Endothelial cell of umbilical vein (primary cell): ENCODE results near the gene CREB3. TPM values are rescaled to one million over a fixed set of nuclear protein-coding genes. Genes with fewer than 3 reads are reported as not detected.

Experiments
- BruUV-seq: library from RNA; stranded (reverse); fragments of 400-500 nt; replicated peaks from 2 replicates; lab custom pipeline; 2021; lab: Mats Ljungman, UMichigan
- CTCF ChIA-PET: fragments of 300-600, 350-600 bp; sonication (Branson Sonifier 250); formaldehyde crosslinking; loops from one replicate; lab custom pipeline; 2021; ENCODE audit warnings: antibody characterized with exemption, inconsistent platforms; lab: Charles Lee
- POLR2A ChIA-PET: fragments of 300-600, 350-600 bp; sonication (Branson Sonifier 250); formaldehyde crosslinking; loops from one replicate; lab custom pipeline; 2021; ENCODE audit warnings: antibody characterized with exemption, inconsistent platforms; lab: Charles Lee
- DNase-seq: peaks from one replicate; pipeline ENCODE4 v3.0.0-alpha.2; 2011; ENCODE audit warnings: low read depth, low spot score
- FAIRE-seq: peaks from 2 replicates; lab custom pipeline; 2011; peaks lifted over from hg19 to GRCh38; lab: Jason Lieb, UNC
- H2AFZ ChIP-seq: 2 replicates; pipeline ENCODE4 v1.6.0; 2012; ENCODE audit warnings: low read depth, low read length, control low read depth, inconsistent platforms
- H3K27ac ChIP-seq: 2 replicates; pipeline ENCODE4 v1.5.1; 2011; ENCODE audit warnings: low read depth, mild to moderate bottlenecking, control low read depth, low read length, moderate library complexity; ENCODE audit not compliant: insufficient read depth
- H3K27me3 ChIP-seq, 2 experiments: 2 replicates each; pipeline versions ENCODE4 v1.6.0 to v1.6.1; 2011; ENCODE audit warnings: low read length in 2 of 2, mixed read lengths in 1 of 2; ENCODE audit not compliant: control insufficient read depth in 2 of 2, insufficient read depth in 2 of 2
- H3K36me3 ChIP-seq, 2 experiments: 2 replicates in 1 of 2; 3 replicates in 1 of 2; pipeline ENCODE4 v1.5.1; 2011; ENCODE audit warnings: low read length in 2 of 2, mild to moderate bottlenecking in 1 of 2, moderate library complexity in 1 of 2; ENCODE audit not compliant: control insufficient read depth in 2 of 2, insufficient read depth in 2 of 2; ENCODE audit errors: extremely low read depth in 1 of 2
- H3K4me1 ChIP-seq: 3 replicates; pipeline ENCODE4 v1.5.1; 2011; ENCODE audit warnings: mild to moderate bottlenecking, low read length; ENCODE audit not compliant: control insufficient read depth, insufficient read depth; ENCODE audit errors: extremely low read depth
- H3K4me2 ChIP-seq: 2 replicates; pipeline ENCODE4 v1.6.1; 2011; ENCODE audit warnings: low read length, control low read depth, mixed read lengths; ENCODE audit not compliant: insufficient read depth
- H3K4me3 ChIP-seq, 3 experiments: fragments of 200-600 bp in 1 of 3; sonication (generic), shearing (Covaris generic) in 1 of 3; replicated peaks in 1 of 3; 2 replicates each; pipeline ENCODE4 v1.5.1; 2011 to 2016; ENCODE audit warnings: control low read depth in 3 of 3, low read length in 3 of 3, mild to moderate bottlenecking in 2 of 3, inconsistent platforms in 1 of 3, low read depth in 1 of 3, moderate library complexity in 1 of 3; ENCODE audit not compliant: insufficient read depth in 1 of 3
- H3K79me2 ChIP-seq: 2 replicates; pipeline ENCODE4 v1.6.0; 2012; ENCODE audit warnings: low read length, inconsistent platforms; ENCODE audit not compliant: control insufficient read depth, insufficient read depth
- H3K9ac ChIP-seq: replicated peaks from 2 replicates; pipeline ENCODE3; 2011; ENCODE audit warnings: low read length, control low read depth; ENCODE audit not compliant: insufficient read depth; ENCODE audit errors: extremely low read depth
- H3K9me1 ChIP-seq: replicated peaks from 3 replicates; pipeline ENCODE4 v1.6.0; 2011; ENCODE audit warnings: mild to moderate bottlenecking, low read length; ENCODE audit not compliant: control insufficient read depth, insufficient read depth; ENCODE audit errors: extremely low read depth
- H3K9me3 ChIP-seq: replicated peaks from 2 replicates; pipeline ENCODE4 v1.5.1; 2012; ENCODE audit warnings: low read length, inconsistent platforms; ENCODE audit not compliant: control insufficient read depth, insufficient read depth
- H4K20me1 ChIP-seq: replicated peaks from 2 replicates; pipeline ENCODE3; 2011; ENCODE audit warnings: mild to moderate bottlenecking, low read length; ENCODE audit not compliant: control insufficient read depth, insufficient read depth; ENCODE audit errors: extremely low read depth
- FOS ChIP-seq: IDR thresholded peaks from 2 replicates; pipeline ENCODE4 v1.6.1; 2011; ENCODE audit warnings: mild to moderate bottlenecking, low read length, moderate library complexity, borderline replicate concordance; ENCODE audit not compliant: insufficient read depth
- JUN ChIP-seq: IDR thresholded peaks from 2 replicates; pipeline ENCODE4 v1.6.1; 2011; ENCODE audit warnings: borderline replicate concordance, low read depth; ENCODE audit not compliant: insufficient read length, insufficient read depth
- MYC ChIP-seq: IDR thresholded peaks from one replicate; pipeline ENCODE4 v1.6.1; 2011; ENCODE audit warnings: mild to moderate bottlenecking, low read depth, low read length
- POLR2AphosphoS5 ChIP-seq: IDR thresholded peaks from 2 replicates; pipeline ENCODE4 v1.6.1; 2012; ENCODE audit warnings: low read depth, mild to moderate bottlenecking, control low read depth, low read length, moderate library complexity; ENCODE audit not compliant: insufficient read depth
- dilution Hi-C: fragments of 300-500 bp; cut with MboI; formaldehyde crosslinking; loops from one replicate; pipeline ENCODE4 v1.15.0; 2019; ENCODE audit warnings: low sequenced_read_pairs; ENCODE audit not compliant: extremely low pct_ligation_motif_present
- intact Hi-C: fragments of 100-400 bp; cut with micrococcal nuclease; formaldehyde crosslinking; loops from one replicate; pipeline ENCODE4 v1.10.0; 2022
- polyA plus RNA-seq, 4 experiments: library from polyadenylated mRNA; depleted of rRNA in 3 of 4; stranded (reverse) in 3 of 4; unstranded in 1 of 4; fragments of >200 nt; gene quantifications; 2 replicates each; pipeline versions ENCODE4 v1.2.1 to v1.2.3, GENCODE V29; 2011 to 2012; ENCODE audit warnings: missing spikeins in 1 of 4
- total RNA-seq: library from RNA; stranded (reverse); gene quantifications from 2 replicates; pipeline ENCODE4 v1.2.3, GENCODE V29; 2021
- TF ChIP-seq, protein P1 (sequence below): IDR thresholded peaks from 2 replicates; pipeline ENCODE4 v1.6.1; 2011; ENCODE audit not compliant: insufficient read depth, insufficient read length
- TF ChIP-seq, protein P2 (sequence below), 2 donors: IDR thresholded peaks; 1 replicate in 1 of 2; 2 replicates in 1 of 2; pipeline ENCODE4 v1.5.1; 2011; ENCODE audit warnings: low read length in 2 of 2, mild to moderate bottlenecking in 2 of 2, moderate library complexity in 2 of 2, control low read depth in 1 of 2, inconsistent platforms in 1 of 2, low read depth in 1 of 2; ENCODE audit not compliant: insufficient read depth in 1 of 2; ENCODE audit errors: extremely low read depth in 1 of 2

Gene CREB3
- total and polyA plus RNA-seq, 2 donors (not counting 3 experiments of a cell fraction or from before 2014, with no cell fraction given), result 39.8 to 52.1 TPM

DNA sequence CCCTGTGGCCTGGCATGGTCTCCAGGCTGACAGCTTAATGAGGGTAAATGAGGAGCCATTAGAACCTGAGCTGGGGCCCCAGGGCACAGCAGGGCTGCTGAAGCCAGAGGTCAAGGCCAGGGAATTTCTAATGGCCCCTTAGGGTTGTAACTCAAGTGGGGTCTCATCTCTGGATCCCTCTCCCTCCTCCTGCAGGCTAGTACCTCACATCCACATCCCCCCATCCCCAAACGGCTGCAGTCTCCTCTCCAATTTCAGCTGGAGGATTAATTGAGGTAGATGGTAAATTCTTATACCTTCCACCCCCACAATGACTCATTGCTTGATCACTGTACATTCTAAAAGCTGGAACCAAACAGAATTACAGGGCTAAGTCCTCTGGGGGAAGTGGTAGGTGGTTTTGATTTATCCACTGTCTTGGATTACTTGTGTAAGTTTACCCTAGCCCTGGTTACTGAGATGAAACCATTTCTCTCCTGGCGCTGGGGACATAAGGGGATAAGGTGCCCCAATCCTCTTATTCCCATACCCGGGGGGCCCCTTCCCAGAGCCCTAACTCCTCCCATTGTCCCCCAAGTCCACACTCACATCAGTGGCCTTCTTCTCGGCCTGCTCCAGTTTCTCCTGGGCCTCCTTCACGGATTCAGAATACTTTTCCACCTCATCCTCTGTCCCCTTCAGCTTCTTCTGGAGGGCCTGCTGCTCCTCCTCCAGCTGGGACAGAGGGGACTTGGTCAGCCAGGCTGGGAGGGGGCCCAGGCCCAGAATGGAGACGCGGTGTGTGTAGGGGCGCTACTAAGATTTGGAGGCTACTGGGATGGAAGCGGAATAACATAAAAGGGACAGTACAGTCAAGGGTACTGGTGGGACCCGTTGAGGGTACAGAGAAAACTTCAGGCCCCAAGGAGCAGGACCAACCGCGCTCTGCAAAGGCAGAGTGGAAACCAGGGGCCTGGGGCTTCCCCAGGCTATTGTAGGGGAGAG, 43.6 kb upstream of the CREB3 start:
- intact Hi-C loops, result loop anchor here (1.0 to 2.0 kb wide), 2 partner anchors 31 to 84 kb away; partner anchors contain the start of genes CCDC107, RMRP and TESK1

More for the DNA sequence above, 43.6 kb upstream of the CREB3 start:
- peak; percentile 41 for DNase-seq
- Histone ChIP-seq H2AFZ (peak overlapping the region; percentile 84), H3K9me1 (no peaks in the 10 kb centered on the region), H3K9me3 (no peaks in the 10 kb centered on the region), H3K9ac (peak overlapping the region; percentile 68), H3K4me3 (peak overlapping the region; percentile 66 to 82 (median 70)), H3K36me3 (peaks cover 7 to 14% of the 10 kb centered on the region in 2 experiments), H3K27me3 (no peaks in the 10 kb centered on the region), H4K20me1 (no peaks in the 10 kb centered on the region), H3K27ac (peak overlapping the region; percentile 50), H3K4me1 (peaks cover 28% of the 10 kb centered on the region), H3K4me2 (peak overlapping the region; percentile 84), H3K79me2 (peaks cover 36% of the 10 kb centered on the region)
- no TSS peak for BruUV-seq
- ChIA-PET CTCF (interaction anchor here (0.8 to 13.5 kb wide), 8 partner anchors 8 to 85 kb away, joined by 3 to 227 read pairs (median 6); partner anchors contain the start of genes ARHGEF39, CCDC107 and RMRP), POLR2A (interaction anchor here (1.2 kb wide), 1 partner anchor 30 kb away, joined by 4 read pairs; the partner anchor contains the start of genes CCDC107 and RMRP)
- TF ChIP-seq, protein P1, sequence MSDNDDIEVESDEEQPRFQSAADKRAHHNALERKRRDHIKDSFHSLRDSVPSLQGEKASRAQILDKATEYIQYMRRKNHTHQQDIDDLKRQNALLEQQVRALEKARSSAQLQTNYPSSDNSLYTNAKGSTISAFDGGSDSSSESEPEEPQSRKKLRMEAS, result no peak
- TF ChIP-seq, protein P2, sequence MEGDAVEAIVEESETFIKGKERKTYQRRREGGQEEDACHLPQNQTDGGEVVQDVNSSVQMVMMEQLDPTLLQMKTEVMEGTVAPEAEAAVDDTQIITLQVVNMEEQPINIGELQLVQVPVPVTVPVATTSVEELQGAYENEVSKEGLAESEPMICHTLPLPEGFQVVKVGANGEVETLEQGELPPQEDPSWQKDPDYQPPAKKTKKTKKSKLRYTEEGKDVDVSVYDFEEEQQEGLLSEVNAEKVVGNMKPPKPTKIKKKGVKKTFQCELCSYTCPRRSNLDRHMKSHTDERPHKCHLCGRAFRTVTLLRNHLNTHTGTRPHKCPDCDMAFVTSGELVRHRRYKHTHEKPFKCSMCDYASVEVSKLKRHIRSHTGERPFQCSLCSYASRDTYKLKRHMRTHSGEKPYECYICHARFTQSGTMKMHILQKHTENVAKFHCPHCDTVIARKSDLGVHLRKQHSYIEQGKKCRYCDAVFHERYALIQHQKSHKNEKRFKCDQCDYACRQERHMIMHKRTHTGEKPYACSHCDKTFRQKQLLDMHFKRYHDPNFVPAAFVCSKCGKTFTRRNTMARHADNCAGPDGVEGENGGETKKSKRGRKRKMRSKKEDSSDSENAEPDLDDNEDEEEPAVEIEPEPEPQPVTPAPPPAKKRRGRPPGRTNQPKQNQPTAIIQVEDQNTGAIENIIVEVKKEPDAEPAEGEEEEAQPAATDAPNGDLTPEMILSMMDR (IDR thresholded peaks at IDR 0.05; ENCODE audit: extremely low read depth in 1 of 2, insufficient read depth in 1 of 2, low read depth in 1 of 2, low read length in 2 of 2), result no peak
- no peak for TF ChIP-seq MYC
- no peak for TF ChIP-seq JUN
- no peak for TF ChIP-seq POLR2AphosphoS5
- TF ChIP-seq FOS, result peak; percentile 83
- peak; percentile 81 for FAIRE-seq
- dilution Hi-C loops, result no loop called here
